H9 (cell line): Measurements from ENCODE around the gene OR2B2. TPM values are rescaled to one million over a fixed set of nuclear protein-coding genes. Genes with fewer than 3 reads are reported as not detected.

Source experiments
- DNase-seq: peaks from one replicate; pipeline ENCODE4 v3.0.0-alpha.2; 2017
- H2AFZ ChIP-seq: one replicate; pipeline ENCODE4 v1.6.1; 2013; ENCODE audit warnings: mild to moderate bottlenecking, low read length, control low read depth, moderate library complexity
- H2AK5ac ChIP-seq: 2 replicates; pipeline ENCODE4 v1.6.1; 2013; ENCODE audit warnings: low read length, control low read depth, mixed read lengths; ENCODE audit not compliant: insufficient read length
- H2BK120ac ChIP-seq: one replicate; pipeline ENCODE4 v1.6.1; 2013; ENCODE audit warnings: low read depth, mild to moderate bottlenecking, low read length, control low read depth, inconsistent platforms; ENCODE audit not compliant: poor library complexity, severe bottlenecking
- H2BK12ac ChIP-seq: 2 replicates; pipeline ENCODE4 v1.6.1; 2013; ENCODE audit warnings: low read length, control low read depth, mixed read lengths, low read depth; ENCODE audit not compliant: insufficient read length
- H2BK15ac ChIP-seq: 2 replicates; pipeline ENCODE4 v1.6.1; 2013; ENCODE audit warnings: low read depth, low read length, control low read depth
- H2BK20ac ChIP-seq: one replicate; pipeline ENCODE4 v1.6.1; 2013; ENCODE audit warnings: low read depth, mild to moderate bottlenecking, low read length, control low read depth, inconsistent platforms; ENCODE audit not compliant: poor library complexity, severe bottlenecking
- H2BK5ac ChIP-seq: 2 replicates; pipeline ENCODE4 v1.6.1; 2013; ENCODE audit warnings: low read length, control low read depth, mixed read lengths; ENCODE audit not compliant: insufficient read length
- H3K14ac ChIP-seq: 2 replicates; pipeline ENCODE4 v1.6.1; 2013; ENCODE audit warnings: low read length, control low read depth; ENCODE audit not compliant: insufficient read depth
- H3K18ac ChIP-seq: 2 replicates; pipeline ENCODE4 v1.6.1; 2013; ENCODE audit warnings: low read depth, mild to moderate bottlenecking, mixed read lengths, low read length, control low read depth; ENCODE audit not compliant: insufficient read length
- H3K23ac ChIP-seq: 2 replicates; pipeline ENCODE4 v1.6.1; 2013; ENCODE audit warnings: low read length, control low read depth, mixed read lengths, low read depth; ENCODE audit not compliant: insufficient read length
- H3K23me2 ChIP-seq: 2 replicates; pipeline ENCODE4 v1.6.1; 2013; ENCODE audit warnings: low read depth, mild to moderate bottlenecking, mixed read lengths, low read length, control low read depth; ENCODE audit not compliant: insufficient read length, poor library complexity, severe bottlenecking
- H3K27ac ChIP-seq: 2 replicates; pipeline ENCODE4 v1.5.1; 2013; ENCODE audit warnings: low read length, control low read depth, mixed read lengths, low read depth; ENCODE audit not compliant: insufficient read length
- H3K27me3 ChIP-seq: 2 replicates; pipeline ENCODE4 v1.6.1; 2013; ENCODE audit warnings: low read length, control low read depth, inconsistent platforms; ENCODE audit not compliant: insufficient read depth
- H3K4ac ChIP-seq: 2 replicates; pipeline ENCODE4 v1.6.1; 2013; ENCODE audit warnings: low read depth, mild to moderate bottlenecking, control low read depth, inconsistent platforms, low read length, moderate library complexity
- H3K4me1 ChIP-seq: 2 replicates; pipeline ENCODE4 v1.6.1; 2013; ENCODE audit warnings: low read length, control low read depth, inconsistent platforms; ENCODE audit not compliant: insufficient read depth
- H3K4me2 ChIP-seq: 2 replicates; pipeline ENCODE4 v1.6.1; 2013; ENCODE audit warnings: low read length, control low read depth, mixed read lengths; ENCODE audit not compliant: insufficient read length, insufficient read depth
- H3K56ac ChIP-seq: 2 replicates; pipeline ENCODE4 v1.6.1; 2013; ENCODE audit warnings: low read depth, mild to moderate bottlenecking, mixed read lengths, low read length, control low read depth; ENCODE audit not compliant: insufficient read length
- H3K79me1 ChIP-seq: 2 replicates; pipeline ENCODE4 v1.6.1; 2013; ENCODE audit warnings: low read depth, mild to moderate bottlenecking, moderate library complexity, low read length, control low read depth, inconsistent platforms; ENCODE audit not compliant: insufficient read depth, poor library complexity, severe bottlenecking
- H3K79me2 ChIP-seq: 2 replicates; pipeline ENCODE4 v1.6.1; 2013; ENCODE audit warnings: low read length, control low read depth, inconsistent platforms; ENCODE audit not compliant: insufficient read depth
- H3K9ac ChIP-seq: 2 replicates; pipeline ENCODE4 v1.6.1; 2013; ENCODE audit warnings: low read length, control low read depth, mixed read lengths; ENCODE audit not compliant: insufficient read length; ENCODE audit errors: extremely low read depth
- H3K9me3 ChIP-seq: one replicate; pipeline ENCODE4 v1.6.1; 2013; ENCODE audit warnings: low read depth, low read length, inconsistent platforms; ENCODE audit not compliant: control insufficient read depth
- H3T11ph ChIP-seq: one replicate; pipeline ENCODE4 v1.6.1; 2013; ENCODE audit warnings: mild to moderate bottlenecking, low read length, control low read depth, inconsistent platforms
- H4K20me1 ChIP-seq: one replicate; pipeline ENCODE4 v1.6.1; 2013; ENCODE audit not compliant: control insufficient read depth, insufficient read length, insufficient read depth
- H4K5ac ChIP-seq: 2 replicates; pipeline ENCODE4 v1.6.1; 2013; ENCODE audit warnings: low read depth, mild to moderate bottlenecking, mixed read lengths, low read length, control low read depth; ENCODE audit not compliant: insufficient read length
- H4K8ac ChIP-seq: replicated peaks from 2 replicates; pipeline ENCODE4 v1.6.1; 2013; ENCODE audit warnings: low read length, control low read depth, mixed read lengths, low read depth; ENCODE audit not compliant: insufficient read length
- H4K91ac ChIP-seq: 2 replicates; pipeline ENCODE4 v1.6.1; 2013; ENCODE audit warnings: low read depth, mild to moderate bottlenecking, moderate library complexity, mixed read lengths, low read length, control low read depth; ENCODE audit not compliant: insufficient read length
- H3K27ac Mint-ChIP-seq, 3 experiments: 2 replicates in 2 of 3; 3 replicates in 1 of 3; pipeline ENCODE4 v1.8.0; 2020 to 2021; ENCODE audit warnings: mixed read lengths in 3 of 3, mild to moderate bottlenecking in 1 of 3, moderate library complexity in 1 of 3
- H3K27me3 Mint-ChIP-seq: 2 replicates; pipeline ENCODE4 v1.8.0; 2021; ENCODE audit warnings: low read depth, mild to moderate bottlenecking, moderate library complexity, mixed read lengths
- H3K36me3 Mint-ChIP-seq, 3 experiments: 2 replicates in 2 of 3; 3 replicates in 1 of 3; pipeline ENCODE4 v1.8.0; 2020 to 2021; ENCODE audit warnings: low read depth in 3 of 3, mixed read lengths in 3 of 3; ENCODE audit not compliant: insufficient read depth in 1 of 3
- H3K4me1 Mint-ChIP-seq, 2 experiments: 2 replicates each; pipeline ENCODE4 v1.8.0; 2020; ENCODE audit warnings: mixed read lengths in 2 of 2
- H3K4me3 Mint-ChIP-seq, 2 experiments: 2 replicates in 1 of 2; 3 replicates in 1 of 2; pipeline ENCODE4 v1.8.0; 2020 to 2021; ENCODE audit warnings: mild to moderate bottlenecking in 2 of 2, mixed read lengths in 2 of 2, moderate library complexity in 1 of 2
- H3K9me3 Mint-ChIP-seq, 2 experiments: 2 replicates in 1 of 2; 3 replicates in 1 of 2; pipeline ENCODE4 v1.8.0; 2020; ENCODE audit warnings: mild to moderate bottlenecking in 2 of 2, mixed read lengths in 2 of 2, moderate library complexity in 1 of 2
- whole genome bisulfite sequencing: extraction: QIAGEN DNeasy Blood & Tissue Kit; methylation state at CpG from one replicate; pipeline ENCODE4 v1.1.7; 2013; ENCODE audit warnings: missing lambda C conversion rate, low lambda C conversion rate, mixed read lengths; ENCODE audit not compliant: insufficient read length; ENCODE audit errors: extremely low coverage; 5-methylcytosine and 5-hydroxymethylcytosine counted together
- total RNA-seq: library from RNA; stranded (reverse); gene quantifications from 2 replicates; pipeline ENCODE4 v1.2.1, GENCODE V29; 2021
- TF ChIP-seq, protein P1 (sequence below): fragments of 200-600 bp; sonication (generic); conservative IDR thresholded peaks from 3 replicates; pipeline ENCODE4 v1.8.0; 2021; ENCODE audit warnings: antibody characterized with exemption, mild to moderate bottlenecking

Gene OR2B2
- total RNA-seq, 1 experiment from 2014 or later = not detected

DNA sequence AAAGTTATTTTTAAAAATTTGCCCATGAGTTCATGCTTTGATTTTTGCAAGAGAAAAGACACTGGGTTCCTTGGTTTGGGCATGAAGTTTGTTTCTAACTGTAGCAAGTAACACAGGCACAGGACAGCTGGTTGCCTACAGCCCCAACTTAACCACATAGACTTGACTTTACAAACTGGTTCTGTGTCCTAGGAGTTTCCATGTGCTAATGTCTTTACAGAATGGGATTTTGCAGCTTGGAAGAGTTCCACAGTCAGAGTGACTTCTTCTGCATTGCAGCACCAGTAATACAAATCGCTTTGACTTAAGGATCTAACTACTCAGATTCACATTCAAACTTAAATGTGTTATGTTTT lies 44.3 kb downstream of the OR2B2 start:
- Histone ChIP-seq H2BK15ac (no peak overlapping the region), H2BK20ac (no peak overlapping the region), H3K9me3 (no peaks in the 10 kb centered on the region), H2BK12ac (no peak overlapping the region), H3K23ac (no peak overlapping the region), H3K27me3 (no peaks in the 10 kb centered on the region), H3T11ph (peak overlapping the region; percentile 98), H3K14ac (peak overlapping the region; percentile 76; the same call in 1 of the 2 replicates), H4K91ac (no peak overlapping the region), H3K4me1 (peaks cover 2% of the 10 kb centered on the region), H3K9ac (peak overlapping the region; percentile 80), H3K4ac (no peak overlapping the region; the same call in 1 of the 2 replicates), H3K4me2 (peak overlapping the region; percentile 74), H2AFZ (no peak overlapping the region), H3K79me2 (no peaks in the 10 kb centered on the region), H4K5ac (no peak overlapping the region), H3K18ac (peak overlapping the region; percentile 71), H3K56ac (no peak overlapping the region), H2BK5ac (no peak overlapping the region), H2AK5ac (no peak overlapping the region), H2BK120ac (no peak overlapping the region), H3K23me2 (peaks cover 9% of the 10 kb centered on the region), H4K8ac (no peak overlapping the region), H3K27ac (peak overlapping the region; percentile 82), H4K20me1 (no peaks in the 10 kb centered on the region), H3K79me1 (no peaks in the 10 kb centered on the region)
- H3K4me1 Mint-ChIP-seq = peaks cover 27 to 38% of the 10 kb centered on the region in 2 experiments
- H3K27me3 Mint-ChIP-seq = peaks cover 9% of the 10 kb centered on the region
- no CpG with 5 or more reads among the region's 1 CpG for WGBS
- H3K9me3 Mint-ChIP-seq = peaks cover 12 to 13% of the 10 kb centered on the region in 2 experiments
- no peak for DNase-seq
- peak overlapping the region; percentile 88 to 99 for H3K4me3 Mint-ChIP-seq
- TF ChIP-seq, protein P1, sequence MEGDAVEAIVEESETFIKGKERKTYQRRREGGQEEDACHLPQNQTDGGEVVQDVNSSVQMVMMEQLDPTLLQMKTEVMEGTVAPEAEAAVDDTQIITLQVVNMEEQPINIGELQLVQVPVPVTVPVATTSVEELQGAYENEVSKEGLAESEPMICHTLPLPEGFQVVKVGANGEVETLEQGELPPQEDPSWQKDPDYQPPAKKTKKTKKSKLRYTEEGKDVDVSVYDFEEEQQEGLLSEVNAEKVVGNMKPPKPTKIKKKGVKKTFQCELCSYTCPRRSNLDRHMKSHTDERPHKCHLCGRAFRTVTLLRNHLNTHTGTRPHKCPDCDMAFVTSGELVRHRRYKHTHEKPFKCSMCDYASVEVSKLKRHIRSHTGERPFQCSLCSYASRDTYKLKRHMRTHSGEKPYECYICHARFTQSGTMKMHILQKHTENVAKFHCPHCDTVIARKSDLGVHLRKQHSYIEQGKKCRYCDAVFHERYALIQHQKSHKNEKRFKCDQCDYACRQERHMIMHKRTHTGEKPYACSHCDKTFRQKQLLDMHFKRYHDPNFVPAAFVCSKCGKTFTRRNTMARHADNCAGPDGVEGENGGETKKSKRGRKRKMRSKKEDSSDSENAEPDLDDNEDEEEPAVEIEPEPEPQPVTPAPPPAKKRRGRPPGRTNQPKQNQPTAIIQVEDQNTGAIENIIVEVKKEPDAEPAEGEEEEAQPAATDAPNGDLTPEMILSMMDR = no peak
- H3K36me3 Mint-ChIP-seq = peaks cover 5 to 10% (median 10%) of the 10 kb centered on the region in 3 experiments; a peak in 6 of 7 replicates
- peak overlapping the region; percentile 95 to 100 (median 100) for H3K27ac Mint-ChIP-seq
